ENCODE measurements around the gene ZNF609. TPM values are rescaled to one million over a fixed set of nuclear protein-coding genes. Genes with fewer than 3 reads are reported as not detected.
A peak's percentile ranks its signal among the peaks of the same experiment; 100 is the strongest.

Gene ZNF609
- total and polyA plus RNA-seq, 2 experiments from 2014 or later = 12.5 to 23.0 TPM

GRCh38 chr15:64459066-64459781 is 1.2 kb upstream of the ZNF609 start:
- Histone ChIP-seq H4K20me1 (ENCODE audit: insufficient read depth, poor library complexity, severe bottlenecking) (peaks cover 21% of the 10 kb centered on the region), H3K27ac (peak overlapping the region; percentile 58), H3K4me3 (no peak overlapping the region), H3K9me2 (replicated peaks; ENCODE audit: insufficient read depth) (no peaks in the 10 kb centered on the region), H3K27me3 (no peaks in the 10 kb centered on the region), H3K36me3 (replicated peaks; ENCODE audit: insufficient read depth, low read depth) (no peaks in the 10 kb centered on the region), H3K4me2 (peak overlapping the region; percentile 76), H3K4me1 (ENCODE audit: insufficient read depth) (peaks cover 56% of the 10 kb centered on the region), H3K79me2 (peaks cover 27% of the 10 kb centered on the region), H3K9me3 (ENCODE audit: low read depth) (no peaks in the 10 kb centered on the region), H2AFZ (no peak overlapping the region)
- WGBS (ENCODE audit: low lambda C conversion rate, missing lambda C conversion rate) = 51% methylated on average over 3 of the region's 3 CpGs
- TF ChIP-seq EZH2 (IDR thresholded peaks at IDR 0.05; ENCODE audit: borderline replicate concordance) (no peak), CTCF (IDR thresholded peaks at IDR 0.05; ENCODE audit: poor library complexity) (no peak), EZH2phosphoT487 (IDR thresholded peaks at IDR 0.05; ENCODE audit: low read depth, severe bottlenecking, unreplicated experiment) (no peak)
- DNase-seq (ENCODE audit: low spot score) = peak; percentile 42

- Histone ChIP-seq H3K4me3 (peak overlapping the region; percentile 70), H3K9me2 (replicated peaks; ENCODE audit: insufficient read depth) (no peaks in the 10 kb centered on the region), H3K4me2 (peak overlapping the region; percentile 86), H2AFZ (peak overlapping the region; percentile 65), H3K79me2 (peaks cover 45% of the 10 kb centered on the region), H3K9me3 (ENCODE audit: low read depth) (no peaks in the 10 kb centered on the region), H3K36me3 (replicated peaks; ENCODE audit: insufficient read depth, low read depth) (no peaks in the 10 kb centered on the region), H4K20me1 (ENCODE audit: insufficient read depth, poor library complexity, severe bottlenecking) (peaks cover 29% of the 10 kb centered on the region), H3K27ac (peak overlapping the region; percentile 90), H3K4me1 (ENCODE audit: insufficient read depth) (peaks cover 56% of the 10 kb centered on the region), H3K27me3 (no peaks in the 10 kb centered on the region)
- TF ChIP-seq EZH2phosphoT487 (IDR thresholded peaks at IDR 0.05; ENCODE audit: low read depth, severe bottlenecking, unreplicated experiment) = no peak
- TF ChIP-seq EZH2 (IDR thresholded peaks at IDR 0.05; ENCODE audit: borderline replicate concordance) = no peak
- DNase-seq (ENCODE audit: low spot score) = peak; percentile 64
- WGBS (ENCODE audit: low lambda C conversion rate, missing lambda C conversion rate) = 3% methylated on average over 15 of the region's 56 CpGs
Observed at GRCh38 chr15:64460724-64461720, 644 bp downstream of the ZNF609 start.

GRCh38 chr15:64461721-64462162 is 1.4 kb downstream of the ZNF609 start:
- Histone ChIP-seq H3K27me3 (no peaks in the 10 kb centered on the region), H4K20me1 (ENCODE audit: insufficient read depth, poor library complexity, severe bottlenecking) (peaks cover 35% of the 10 kb centered on the region), H3K4me1 (ENCODE audit: insufficient read depth) (peaks cover 51% of the 10 kb centered on the region), H2AFZ (no peak overlapping the region), H3K36me3 (replicated peaks; ENCODE audit: insufficient read depth, low read depth) (no peaks in the 10 kb centered on the region), H3K79me2 (peaks cover 52% of the 10 kb centered on the region), H3K4me2 (peak overlapping the region; percentile 86), H3K9me2 (replicated peaks; ENCODE audit: insufficient read depth) (no peaks in the 10 kb centered on the region), H3K4me3 (peak overlapping the region; percentile 70), H3K27ac (peak overlapping the region; percentile 90), H3K9me3 (ENCODE audit: low read depth) (no peaks in the 10 kb centered on the region)
- peak; percentile 17 for DNase-seq (ENCODE audit: low spot score)
- WGBS (ENCODE audit: low lambda C conversion rate, missing lambda C conversion rate) = 3% methylated on average over 5 of the region's 5 CpGs
- TF ChIP-seq EZH2 (IDR thresholded peaks at IDR 0.05; ENCODE audit: borderline replicate concordance) = no peak
- TF ChIP-seq EZH2phosphoT487 (IDR thresholded peaks at IDR 0.05; ENCODE audit: low read depth, severe bottlenecking, unreplicated experiment) = no peak
- no peak for TF ChIP-seq CTCF (IDR thresholded peaks at IDR 0.05; ENCODE audit: poor library complexity)
